Measurements from ENCODE around the gene FGFR1OP2.

GRCh38 chr12:27015730-27016076 is 77.4 kb downstream of the FGFR1OP2 start:
- TF ChIP-seq CTCF (IDR thresholded peaks at IDR 0.05) (peak in 3 of 7 experiments; percentile 30 to 52 (median 39)), POLR2A (IDR thresholded peaks at IDR 0.05) (no peak)

All from stomach (tissue), 4 donors.